ENCODE results near the gene S100A10.

The S100A10 gene, protein sequence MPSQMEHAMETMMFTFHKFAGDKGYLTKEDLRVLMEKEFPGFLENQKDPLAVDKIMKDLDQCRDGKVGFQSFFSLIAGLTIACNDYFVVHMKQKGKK

DNA sequence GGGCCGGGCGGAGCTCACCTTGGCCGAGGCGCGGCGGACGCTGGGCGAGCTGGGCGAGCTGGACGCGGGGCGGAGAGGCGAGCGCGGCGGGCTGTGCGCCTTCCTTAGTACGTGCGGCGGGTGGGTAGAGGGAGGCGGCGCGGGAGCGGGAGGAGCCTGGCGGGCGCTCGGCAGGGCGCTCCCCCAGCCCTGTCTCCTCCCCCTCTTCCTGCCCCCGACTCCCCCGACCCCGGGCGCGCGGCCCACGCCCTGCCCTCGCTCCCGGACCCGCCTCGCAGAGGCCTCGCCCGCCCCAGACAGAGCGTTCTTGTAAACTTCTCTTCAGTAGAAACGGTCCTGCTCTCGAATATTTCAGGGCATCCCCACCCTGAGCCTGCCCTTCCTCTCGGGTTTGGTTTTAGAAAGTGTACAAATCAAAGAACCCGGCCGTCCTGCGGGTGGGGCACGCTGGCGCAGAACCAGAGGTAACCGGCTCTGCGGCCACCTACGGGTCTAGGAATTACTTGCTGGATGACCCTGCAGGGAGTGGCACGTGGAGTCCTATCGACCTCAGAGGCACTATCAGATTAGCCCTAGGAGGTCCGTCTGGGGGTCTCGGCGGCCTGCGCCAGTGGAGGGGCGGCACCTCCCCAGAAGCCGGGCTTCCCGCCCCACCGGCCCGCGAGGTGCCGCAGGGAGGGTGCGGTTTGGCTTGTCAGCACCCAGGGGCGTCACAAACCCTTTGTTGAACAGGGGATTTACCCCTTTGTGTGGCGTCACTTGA lies at the start of gene S100A10:
TSS of gene S100A10 (minus strand) at position 126 of the 763 bp plus-strand sequence. CDS start 7,629 bp downstream, outside the sequence.
- DNase-seq = peak; percentile 79

DNA sequence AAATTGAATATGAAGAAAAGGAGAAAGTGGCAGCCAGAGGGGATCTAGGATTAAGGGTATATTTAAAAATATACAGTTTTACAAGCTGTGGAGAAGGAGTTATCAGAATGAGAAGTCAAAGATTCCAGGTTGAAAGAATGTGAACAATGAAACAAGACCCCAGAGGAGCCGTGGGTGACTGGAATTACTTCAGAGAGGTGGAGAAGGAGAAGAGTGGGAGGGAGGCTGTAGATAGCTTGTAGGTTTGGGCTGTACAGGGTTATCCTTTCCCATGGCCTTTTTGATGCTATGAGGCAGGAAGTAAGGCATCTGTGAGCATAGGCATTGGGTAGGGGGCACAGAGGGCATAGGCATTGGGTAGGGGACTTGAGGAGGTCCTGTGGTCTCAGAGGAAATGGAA lies 48.4 kb upstream of the S100A10 start:
- DNase-seq = no peak

DNA sequence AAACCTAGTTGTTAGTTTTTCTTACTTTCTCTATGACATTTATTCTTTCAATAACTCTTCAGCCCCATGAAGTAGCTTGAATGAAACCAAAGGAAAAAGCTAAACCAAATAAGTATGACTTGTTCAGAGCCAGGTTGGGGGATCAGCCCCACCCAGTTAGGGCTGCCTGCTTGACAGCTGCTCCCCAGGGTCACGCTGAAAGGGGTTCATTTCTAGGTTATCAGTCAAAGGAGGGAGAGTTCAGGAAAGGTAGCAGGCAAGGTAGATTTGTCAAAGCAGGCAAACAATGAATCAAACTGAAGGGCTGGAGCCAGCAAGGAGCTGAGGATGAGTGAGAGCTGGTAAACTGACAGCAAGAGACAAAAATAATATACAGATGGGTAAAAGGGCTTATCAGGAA lies 46.2 kb upstream of the S100A10 start:
- DNase-seq = no peak

DNA sequence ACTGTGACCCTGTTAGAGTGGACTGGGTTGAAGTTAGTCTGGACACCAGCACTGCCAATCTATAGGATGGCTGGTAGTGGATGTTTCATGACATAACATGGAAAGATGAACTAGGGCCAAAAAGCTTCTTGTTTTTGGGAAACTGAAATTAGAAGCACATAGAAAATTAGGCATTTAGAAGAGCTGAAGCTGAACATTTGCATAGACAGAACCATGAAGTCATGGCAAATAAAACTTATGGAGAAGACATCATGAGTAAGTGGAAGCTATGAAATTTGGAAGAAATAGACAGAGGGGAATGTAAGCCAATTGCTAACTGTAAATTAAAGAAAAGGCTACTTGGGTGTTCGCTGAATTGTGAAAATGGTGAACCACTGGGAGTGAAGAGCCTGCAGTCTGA lies 45.8 kb upstream of the S100A10 start:
- DNase-seq = no peak

DNA sequence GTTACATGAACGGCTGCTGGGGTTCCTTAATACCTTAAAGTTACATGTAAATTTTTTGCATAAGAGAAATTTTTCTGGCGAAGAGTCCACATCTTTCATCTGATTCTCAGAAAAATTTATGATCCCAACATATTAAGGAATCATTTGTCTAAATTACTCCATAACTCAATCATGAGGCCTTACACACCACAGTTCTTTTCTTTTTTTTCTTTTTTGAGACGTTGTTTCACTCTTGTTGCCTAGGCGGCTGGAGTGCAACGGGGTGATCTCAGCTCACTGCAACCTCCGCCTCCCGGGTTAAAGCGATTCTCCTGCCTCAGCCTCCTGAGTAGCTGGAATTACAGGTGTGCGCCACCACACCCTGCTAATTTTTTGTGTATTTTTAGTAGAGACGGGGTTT lies 45.2 kb upstream of the S100A10 start:
- DNase-seq = no peak

DNA sequence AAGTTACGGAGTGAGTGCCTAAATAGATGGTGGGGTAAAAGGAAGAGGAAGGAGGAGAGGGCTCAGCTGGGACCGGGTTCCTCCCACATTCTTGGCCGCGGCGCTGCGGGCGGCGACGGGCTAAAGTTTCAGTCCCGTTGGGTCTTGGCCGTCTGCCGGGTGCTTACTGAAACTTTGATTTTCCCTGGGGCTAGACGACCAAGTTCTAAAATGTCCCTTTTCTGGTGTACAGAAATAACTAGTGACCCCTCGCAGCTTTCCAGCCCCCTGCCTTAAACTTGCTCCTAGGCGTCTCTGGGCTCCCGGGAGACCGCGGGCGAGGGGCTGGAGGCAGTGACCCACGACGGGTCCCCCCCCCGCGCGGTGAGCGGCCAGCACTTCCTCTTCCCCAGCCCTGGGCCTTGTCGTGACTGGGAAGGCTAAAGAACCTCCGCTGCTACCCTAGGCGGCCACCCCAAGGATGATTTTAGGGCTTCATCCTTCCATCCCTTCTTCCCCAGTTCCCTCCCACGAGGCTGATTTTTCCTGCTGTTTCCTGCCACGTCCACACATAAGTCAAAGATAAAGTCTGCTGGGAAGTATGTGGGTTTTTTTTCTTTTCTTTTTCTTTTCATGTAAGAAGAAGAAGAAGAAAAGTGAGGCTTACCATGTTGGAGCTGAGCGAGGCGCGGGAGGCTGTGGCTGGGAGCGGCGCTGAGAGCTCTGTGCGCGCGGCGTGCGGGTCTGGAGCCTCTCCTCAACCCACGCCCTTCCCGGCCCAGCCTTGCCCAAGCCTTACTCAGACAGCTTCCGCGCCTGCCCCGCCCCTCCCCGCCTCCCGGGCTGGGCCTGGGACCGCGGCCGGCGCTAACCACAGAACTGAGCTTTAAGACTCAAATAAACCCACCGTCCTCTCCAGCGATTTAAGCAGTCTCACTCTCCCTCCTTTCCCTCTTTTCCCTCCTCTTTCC lies 42.9 kb upstream of the S100A10 start, which contains the start of gene S100A11:
TSS of gene S100A11 (minus strand) at position 738 of the 950 bp plus-strand sequence. CDS start at position 649, 89 bp downstream.
- peak; percentile 88 for DNase-seq

DNA sequence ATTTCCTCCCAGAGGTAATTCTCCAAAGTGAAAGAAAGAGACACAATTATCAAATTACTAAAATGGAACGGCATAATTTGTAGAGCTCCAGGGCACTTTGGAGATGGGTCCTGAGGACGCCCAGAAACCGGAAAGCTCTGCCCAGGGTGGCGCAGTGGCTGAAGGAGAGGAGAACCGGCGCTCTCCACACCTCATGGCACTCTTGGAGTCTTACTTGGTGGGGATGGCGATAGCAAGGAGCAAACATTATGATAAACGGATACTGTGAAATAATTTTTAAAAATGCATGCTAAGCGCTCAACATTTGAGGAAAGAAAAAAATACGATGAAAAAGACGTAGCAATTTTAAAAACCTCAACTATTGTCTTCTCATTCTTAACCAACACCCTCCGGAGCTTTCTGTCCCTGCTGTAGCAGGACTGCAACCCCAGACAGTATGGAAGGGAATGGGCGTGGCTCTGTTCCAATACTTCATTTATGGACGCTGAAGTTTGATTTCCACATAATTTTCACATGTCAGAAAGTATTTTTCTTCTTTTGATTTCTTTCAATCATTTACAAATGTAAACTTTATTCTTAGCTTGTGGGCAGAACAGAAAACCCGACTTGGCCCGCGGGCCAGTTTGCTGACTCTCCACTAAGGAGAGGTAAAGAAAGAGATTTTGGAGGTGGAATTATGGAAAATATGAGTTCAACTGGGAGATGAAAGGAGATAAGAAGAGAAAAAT lies 42.0 kb upstream of the S100A10 start:
- peak; percentile 45 for DNase-seq

DNA sequence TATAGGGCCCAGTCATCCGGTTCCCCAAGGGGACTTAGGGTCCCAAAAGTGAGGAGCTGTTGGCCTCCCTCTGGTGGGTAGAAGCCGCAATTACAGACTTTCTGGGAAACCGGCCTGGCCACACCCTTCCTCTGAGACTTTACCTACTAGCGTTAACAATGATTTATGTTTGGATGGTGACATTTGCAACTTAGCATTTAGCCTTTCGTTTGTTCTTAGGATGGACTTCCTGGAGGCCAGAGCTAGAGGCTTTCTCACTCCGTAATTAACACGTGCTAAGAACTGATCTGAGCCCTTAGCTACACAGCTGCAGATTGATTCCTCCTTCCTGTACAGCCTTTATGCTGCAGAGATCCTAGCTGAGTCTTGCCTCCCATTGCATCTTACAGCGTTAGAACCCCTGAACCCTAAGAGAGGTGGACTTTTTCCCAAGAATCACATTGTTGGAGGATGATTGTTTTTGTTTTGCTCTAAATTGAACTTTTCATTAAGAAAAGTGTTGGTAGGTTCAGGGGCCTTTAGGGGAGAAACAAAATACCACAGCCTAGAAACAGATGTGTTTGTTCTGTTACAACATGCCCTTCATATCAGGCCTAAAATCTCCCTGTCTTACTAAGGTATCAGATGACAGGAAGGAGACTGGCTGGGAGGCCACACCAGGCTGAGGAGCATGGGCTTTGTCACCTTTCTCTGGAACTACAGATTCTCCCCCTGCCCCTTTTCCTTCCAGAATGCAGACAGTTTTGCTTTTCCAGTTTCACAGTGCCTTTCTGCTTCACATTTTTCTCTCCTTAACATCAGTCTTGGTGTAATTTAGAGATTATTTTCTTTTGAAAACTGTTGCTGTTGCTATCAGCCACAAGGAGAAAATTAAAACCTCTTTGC lies 41.2 kb upstream of the S100A10 start:
- peak; percentile 85 for DNase-seq

DNA sequence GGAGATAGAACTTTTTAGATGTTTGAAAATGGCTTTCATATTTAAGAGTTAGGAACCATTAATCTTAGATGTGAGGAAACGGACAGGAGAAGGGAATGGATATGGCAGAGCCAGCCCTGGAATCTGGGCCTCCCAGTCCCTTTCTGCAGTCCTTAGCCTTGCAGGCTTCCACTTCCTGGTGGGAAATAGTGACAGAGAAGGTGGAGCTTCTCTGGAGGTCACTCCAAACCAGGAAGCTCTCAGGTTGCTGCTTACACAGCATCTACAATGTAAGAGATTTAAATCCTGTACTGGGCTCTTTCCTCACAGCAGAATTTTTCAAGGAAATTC lies 40.6 kb upstream of the S100A10 start:
- DNase-seq = no peak

DNA sequence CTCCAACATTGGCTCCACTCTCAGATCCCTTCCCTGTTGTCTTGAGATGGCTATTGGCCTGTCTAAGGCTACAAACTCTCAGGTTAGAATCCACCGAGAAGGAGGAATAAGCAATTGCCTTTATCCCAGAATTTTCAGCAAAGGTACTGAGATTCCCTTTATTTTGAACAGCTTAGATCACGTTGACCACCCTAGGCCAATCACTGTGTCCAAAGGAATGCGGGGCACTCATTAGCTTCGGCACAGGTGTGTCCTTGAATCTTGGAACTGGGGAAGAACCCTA lies 36.2 kb upstream of the S100A10 start:
- no peak for DNase-seq

DNA sequence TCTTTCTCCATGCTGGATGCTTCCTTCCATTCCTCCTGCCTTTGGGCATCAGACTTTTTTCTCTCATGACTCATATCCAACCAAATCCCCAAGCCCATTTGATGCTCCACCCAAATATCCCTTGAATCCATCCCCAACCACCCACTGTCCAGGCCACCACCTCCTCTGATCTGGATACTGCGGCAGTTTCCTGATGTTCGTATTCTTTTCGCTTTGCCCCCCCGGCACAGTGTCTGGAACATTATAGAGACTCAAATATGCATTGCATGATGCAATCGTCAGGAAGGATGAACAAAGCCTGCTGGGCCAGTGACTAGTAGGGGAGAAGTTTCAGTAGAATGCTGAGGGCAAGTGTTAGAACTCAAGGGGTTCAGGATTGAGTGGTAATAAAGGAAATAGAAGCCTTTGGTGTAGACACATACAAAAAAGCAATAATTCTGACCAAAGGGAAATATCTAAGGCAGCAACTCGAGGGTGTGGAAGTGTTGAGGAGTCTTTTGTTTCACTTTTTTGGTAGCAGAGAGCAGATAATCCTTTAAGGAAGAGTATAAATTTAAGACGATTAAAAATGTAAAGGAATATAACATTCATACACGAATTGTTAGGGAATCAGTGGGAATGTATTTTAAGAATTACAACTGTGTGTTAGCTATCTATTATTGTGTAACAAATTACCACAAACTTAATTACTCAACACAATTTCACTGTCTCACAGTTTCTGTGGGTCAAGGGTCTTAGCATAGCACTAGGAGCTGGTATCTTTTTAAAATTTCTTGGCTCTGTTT lies 35.7 kb upstream of the S100A10 start:
- DNase-seq = peak; percentile 60

DNA sequence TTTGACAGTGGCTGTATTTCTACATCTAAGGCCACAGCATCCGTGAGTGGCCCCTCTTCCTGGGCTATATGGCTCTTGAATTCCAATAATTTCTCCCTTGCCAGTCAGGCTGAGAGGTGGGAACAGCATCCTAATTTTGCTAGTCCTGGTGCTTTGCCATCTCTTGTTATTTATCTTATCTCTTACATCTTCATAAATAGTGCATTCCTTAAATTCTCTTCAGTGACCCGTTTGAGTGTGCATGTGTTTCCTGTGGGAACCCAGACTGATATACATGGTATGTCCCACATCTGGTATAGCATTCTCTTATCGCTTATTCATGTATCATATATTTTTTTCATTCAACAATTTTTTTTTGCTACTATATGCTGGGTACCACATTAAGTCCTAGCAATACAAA lies 33.2 kb upstream of the S100A10 start:
- peak; percentile 89 for DNase-seq

DNA sequence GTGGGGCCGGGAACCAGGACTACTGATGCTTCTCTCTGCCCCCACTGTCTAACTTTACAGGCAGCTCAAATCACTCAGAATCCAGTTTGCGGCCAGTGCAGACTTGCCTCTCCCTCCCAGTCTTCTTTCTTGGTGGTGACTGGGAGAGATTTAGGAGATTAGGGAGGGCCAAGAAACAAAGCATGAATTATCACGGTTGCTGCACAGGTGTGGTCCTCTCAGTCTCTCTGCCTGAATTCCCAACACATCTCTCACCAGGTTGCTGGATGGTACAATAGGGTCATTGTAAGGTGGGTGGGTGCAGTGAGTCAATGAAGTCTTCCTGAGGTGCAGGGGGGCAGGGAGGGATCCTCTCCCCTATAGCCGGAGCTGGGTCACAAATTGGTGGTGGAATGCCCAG lies 30.6 kb upstream of the S100A10 start:
- DNase-seq = no peak

DNA sequence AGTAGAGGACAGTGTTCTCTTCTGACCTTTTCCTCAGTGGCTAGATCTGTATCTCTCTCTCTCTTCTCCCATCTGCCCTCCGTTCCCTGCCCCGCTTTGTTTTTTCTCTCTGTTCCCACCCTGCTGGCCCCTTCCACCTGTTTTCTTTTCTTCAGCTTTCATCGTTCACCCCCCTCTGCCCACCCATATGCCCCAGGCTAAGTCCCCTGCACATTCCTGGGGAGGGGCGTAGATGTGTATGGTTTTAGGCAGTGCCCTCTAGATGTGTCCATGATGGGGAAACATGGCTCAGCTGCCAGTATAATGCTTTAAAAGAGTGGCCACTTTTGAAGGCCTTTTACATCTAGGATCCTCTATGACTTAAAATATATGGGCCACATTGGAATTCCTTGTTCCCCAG lies 29.6 kb upstream of the S100A10 start:
- DNase-seq = no peak

DNA sequence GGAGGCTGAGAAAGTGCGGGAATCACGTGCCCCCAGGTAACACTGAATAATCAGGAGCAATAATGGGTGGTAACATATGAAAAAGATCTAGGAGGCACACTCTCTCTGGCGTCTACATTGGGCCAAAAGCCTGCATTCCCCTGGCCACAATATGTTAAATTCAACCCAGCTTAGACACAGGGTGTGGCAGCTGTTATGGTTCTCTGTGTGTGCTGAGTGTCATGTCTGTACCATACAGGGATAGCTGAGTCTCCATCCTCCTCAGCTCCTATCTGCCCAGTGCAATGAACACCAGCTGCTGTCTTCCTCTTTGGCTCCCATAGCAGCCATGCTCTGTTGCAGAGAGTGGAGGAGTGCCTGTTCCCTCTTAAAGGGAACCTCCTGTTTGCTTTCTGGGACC lies 28.8 kb upstream of the S100A10 start:
- no peak for DNase-seq

DNA sequence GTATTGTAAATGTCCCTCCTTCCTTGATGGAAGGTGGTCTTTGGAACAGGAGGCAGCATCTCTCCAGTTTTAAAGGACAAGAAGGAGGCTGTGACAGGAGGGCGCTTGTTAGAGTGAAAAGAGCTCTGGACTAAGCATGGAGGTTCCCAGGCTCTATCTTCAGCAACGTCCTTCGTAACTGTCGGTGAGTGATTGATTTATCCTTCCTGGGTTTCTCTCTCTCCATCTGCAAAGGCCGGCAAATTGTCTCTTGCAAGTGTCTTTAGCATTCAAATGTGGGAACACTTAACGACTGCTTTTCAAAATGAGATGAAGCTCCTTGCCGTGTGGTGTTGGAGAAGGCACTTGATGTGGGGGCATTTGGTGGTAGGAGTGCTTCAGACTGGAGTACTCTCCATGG lies 27.9 kb upstream of the S100A10 start:
- DNase-seq = no peak

DNA sequence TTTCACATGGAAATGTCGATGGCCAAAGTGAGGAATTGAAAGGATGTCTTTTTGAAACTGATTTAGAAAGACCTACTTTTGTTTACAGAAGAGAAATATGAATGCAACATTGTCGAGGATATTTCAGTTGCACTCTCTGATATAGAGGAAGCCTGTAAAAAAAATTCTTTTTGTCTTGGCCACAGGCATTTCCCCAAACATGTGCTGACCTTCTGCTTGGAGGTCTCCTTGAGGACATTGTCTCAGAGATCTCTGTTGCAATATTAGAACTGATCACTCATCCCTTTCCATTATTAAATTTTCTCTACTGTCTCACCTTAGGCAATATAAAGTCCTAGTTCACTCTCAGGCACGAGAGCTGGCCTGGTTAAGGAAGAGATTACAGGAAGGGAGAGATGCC lies 27.2 kb upstream of the S100A10 start:
- DNase-seq = no peak

DNA sequence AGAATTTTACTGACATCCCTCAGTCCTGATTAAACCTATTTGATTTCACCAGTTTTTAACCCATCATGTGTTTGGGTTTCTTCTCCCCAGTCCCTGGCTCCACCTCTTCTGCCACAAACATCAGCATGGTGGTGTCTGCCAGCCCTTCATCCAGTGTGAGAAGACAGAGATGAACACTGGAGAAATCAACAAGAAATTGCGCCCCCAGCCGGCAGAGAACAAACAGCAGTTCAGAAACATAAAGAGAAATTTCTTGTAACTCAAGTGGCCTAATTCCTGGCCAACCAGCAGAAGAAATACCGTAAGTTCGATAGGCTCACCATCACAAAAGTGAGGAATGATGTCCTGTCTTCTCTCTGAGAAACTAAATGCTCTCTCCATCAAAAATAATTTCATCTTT lies 24.9 kb upstream of the S100A10 start:
- DNase-seq = peak; percentile 24

DNA sequence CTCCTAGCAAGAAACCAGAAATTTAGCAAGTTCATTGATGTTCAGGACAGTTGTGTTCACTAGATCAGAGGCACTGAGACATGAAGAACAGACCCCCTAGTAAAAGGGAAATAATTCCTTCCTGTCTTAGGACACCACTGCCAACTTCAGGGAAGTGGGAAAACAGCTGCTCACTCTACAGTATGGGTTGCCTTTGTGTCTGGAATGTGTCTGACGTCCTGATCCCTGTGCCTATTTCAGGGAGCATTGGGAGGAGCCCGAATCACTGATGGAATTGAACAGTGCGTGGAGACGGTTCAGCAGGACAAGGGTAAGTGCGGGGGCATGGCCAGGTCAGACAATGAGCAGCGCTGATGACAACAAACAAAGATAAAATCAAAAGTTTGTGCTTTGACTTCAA lies 22.1 kb upstream of the S100A10 start:
- DNase-seq = no peak

DNA sequence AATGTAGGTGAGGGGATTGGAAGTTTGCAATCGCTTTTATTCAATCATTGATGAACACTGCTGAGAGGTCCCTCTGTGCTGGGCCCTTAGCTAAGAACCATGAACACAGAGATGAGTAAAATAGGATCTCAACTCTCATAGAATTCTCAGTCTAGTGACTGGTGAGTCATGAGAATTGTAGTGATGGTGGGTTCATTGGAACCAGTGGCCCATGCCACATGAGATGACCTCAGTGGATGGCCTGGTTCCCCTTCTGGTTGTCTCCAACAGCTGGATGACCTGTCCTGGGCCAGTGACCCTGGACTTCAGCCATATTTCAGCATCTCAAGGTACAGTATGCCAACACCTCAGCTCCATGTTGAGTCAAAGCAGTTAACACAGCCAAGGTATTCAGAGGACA lies 21.3 kb upstream of the S100A10 start:
- no peak for DNase-seq

DNA sequence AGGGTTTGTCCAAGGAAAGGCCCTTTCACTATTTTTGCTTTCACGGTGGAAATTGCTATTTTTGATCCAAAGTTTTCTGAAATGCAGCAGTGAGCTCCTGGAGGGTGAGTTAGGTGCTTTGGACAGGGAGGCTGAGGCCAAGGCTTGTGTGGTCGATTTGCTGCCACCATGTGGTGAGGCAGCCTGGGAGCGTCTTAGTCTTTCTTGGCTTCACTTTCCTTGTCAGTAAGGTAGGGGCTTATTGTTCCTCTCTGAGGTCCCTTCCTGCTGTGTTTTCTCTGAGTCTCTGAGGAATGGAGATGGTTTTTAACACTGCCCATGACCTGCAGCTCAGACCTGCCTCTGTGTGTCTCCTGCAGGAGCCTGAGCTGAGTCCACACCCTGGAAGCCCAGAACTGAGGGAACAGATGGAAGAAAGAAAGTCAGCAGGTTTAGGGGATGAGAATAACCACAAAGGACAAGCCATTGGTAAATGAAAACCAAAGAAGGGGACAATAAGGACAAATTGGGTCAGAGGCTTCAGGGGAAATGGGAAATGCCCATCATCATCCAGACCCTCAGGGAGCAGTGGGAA lies 20.1 kb upstream of the S100A10 start:
- peak; percentile 56 for DNase-seq

All from EL (cell line).